Dedifferentiated amniotic fluid mesenchymal stem cell (primary cell): Measurements from ENCODE around the gene STIM2.
"Not testable (repeated sequence)": the region's sequence is repeated elsewhere in the genome, so short reads cannot be mapped to it uniquely, and the experiment has no call there.

Experiments
- DNase-seq: peaks from one replicate; pipeline ENCODE4 v3.0.0-alpha.2; 2016; ENCODE audit errors: extremely low spot score

STIM2 gene

DNA sequence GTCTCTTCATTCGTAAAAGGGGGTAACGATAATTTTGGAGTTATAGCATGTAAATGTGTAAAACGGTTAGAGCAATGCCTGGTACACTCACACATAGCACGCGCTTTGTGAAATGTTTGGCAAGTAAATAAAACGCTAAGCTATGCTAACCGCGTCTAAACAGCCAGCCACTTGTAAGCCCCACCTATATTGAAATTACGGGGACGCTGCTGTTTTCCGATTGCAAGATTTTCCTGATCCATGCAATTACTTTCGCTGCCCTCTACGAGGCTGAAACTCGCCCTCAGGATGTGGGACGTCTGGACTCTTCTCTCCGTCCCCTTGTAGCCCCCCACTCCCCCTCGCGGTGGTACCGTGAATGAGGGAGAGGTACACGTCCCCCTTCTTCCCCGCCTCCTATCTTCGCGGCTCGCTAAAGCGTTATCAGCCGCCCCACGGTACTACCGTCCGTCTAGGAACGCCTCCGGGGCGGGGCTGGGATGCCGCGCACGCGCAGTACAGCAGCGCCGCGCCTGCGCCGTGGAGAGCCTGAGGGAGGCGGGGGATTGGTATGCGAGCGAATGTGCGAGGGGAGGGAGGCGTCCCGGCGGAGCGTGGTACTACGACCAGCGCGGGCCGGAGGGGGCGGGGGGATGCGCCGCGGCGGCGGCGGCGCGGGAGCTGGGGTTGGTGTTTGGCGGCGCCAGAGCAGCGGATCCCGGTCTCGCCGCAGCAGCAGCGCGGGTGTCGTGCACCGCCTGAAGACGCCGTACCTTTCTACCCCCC is at the start of gene STIM2:
Gene STIM2 (plus strand): TSS at position 685 of the 765 bp plus-strand sequence.
- DNase-seq, result peak; percentile 95

DNA sequence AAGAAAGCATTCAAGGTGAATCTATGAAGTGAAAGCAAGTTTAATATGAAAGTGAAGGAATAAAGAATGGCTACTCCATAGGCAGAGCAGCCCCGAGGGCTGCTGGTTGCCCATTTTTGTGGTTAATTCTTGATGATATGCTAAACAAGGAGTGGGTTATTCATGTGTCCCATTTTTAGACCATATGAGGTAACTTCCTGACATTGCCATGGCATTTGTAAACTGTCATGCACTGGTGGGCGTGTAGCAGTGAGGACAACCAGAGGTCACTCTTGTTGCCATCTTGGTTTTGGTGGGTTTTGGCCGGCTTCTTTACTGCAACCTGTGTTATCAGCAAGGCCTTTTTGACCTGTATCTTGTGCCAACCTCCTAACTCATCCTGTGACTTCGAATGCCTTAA is 49.1 kb upstream of the STIM2 start:
- not testable (repeated sequence) for DNase-seq

DNA sequence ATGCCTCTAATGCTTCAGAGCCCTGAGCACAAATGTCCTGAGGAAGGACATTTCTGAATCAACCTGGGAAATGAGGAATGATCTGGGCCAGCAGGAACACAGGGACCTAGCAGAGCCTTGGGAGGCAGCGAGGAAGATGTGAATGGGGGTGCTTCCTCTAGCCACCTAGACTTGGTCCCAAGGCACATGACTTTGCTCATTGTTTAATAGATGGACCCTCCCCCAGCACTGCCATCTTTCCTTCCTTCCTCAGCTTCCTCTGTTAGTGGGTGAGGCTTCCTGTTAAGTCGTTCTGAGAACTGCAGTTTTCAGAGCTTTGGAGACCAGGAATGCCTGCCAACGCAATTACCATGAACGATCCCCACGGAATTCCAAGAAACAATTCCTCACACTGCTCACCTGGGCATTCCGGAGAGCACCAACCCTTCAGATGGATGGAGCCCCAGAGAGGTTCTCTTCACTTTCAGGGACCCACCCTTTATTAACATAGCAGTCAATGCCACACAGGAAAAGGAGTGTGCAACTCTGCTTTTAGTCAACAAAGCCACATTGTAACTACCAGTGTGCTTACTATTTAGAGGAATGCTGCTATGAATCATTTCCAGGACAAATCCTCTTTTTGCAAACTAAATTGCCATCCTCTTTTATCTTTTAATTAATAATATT is 48.5 kb upstream of the STIM2 start:
- no peak for DNase-seq

DNA sequence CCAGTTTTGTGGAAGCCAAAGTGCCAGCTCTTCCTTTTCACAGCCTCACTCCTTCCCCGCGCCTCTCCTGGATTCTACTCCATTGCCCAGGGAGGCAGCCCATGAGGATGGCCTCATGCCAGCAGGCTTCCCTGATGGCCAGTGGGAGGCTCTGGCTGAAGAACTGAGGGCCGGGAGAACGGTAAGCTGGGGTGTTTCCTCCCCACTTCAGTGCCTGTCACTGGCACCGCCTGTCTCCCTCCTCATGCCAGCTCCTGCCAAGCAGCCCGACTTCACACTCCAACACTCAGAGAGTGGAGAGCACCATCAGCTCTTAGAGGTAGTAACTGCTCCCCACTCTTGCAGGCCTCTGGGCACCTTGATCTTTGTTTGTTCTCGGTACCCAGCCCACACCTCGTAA is 46.9 kb upstream of the STIM2 start:
- DNase-seq, result no peak

DNA sequence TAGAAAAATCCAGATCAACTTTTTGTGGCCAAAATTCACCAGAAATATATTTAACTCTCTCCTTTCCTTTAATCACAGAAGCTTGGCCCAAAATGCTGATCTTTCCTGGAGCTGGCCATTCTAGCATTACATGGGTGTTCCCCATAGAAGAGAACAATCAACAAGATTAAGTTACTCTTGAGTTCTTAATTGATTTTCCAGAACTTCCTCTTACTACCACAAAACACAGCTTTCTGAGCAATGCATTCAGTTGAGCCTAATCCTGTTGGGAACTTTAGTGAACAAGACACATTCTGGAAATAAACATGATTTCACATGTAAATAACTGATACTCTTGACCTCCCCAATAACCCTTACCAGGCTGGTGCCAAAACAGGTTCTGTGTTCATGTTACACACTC is 45.4 kb upstream of the STIM2 start:
- DNase-seq, result no peak

DNA sequence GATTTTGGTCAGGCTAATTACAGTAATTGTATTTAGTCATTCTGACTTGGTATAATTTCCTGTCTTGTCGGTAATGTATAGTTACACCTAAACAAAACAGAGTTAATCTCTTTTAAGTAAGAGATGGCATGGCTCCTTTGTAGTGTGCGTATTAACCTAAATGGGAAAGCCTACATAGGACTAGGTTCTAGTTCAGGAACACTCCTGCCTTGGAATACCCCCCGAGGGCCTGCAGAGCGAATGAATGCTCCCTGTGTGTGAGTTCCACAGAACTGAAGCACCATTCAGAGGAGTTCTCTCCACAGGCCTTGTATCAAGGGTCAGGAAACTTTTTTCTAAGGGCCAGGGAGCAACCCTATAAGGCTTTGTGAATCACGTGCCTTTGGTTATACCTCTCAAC is 44.9 kb upstream of the STIM2 start:
- no peak for DNase-seq

DNA sequence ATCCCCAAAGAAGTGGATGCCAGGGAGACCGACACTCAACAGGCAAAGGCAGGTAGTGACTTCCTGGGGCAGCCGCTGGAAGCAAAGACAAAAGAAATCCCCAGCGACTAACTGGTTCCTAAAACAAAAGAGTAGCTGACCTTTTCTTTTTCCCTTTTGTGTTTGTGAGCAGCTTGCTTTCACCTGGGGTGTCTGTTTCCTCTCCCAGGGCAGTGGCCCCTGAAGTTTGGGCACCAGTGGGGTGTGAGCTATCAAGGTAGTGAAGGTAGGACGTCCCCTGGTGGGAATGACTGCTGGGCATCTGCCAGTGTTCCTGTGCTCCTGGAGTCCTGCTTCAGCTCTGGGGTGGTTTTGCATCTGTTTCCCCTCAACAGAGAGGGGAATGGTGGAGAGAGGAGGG is 41.6 kb upstream of the STIM2 start:
- no peak for DNase-seq

DNA sequence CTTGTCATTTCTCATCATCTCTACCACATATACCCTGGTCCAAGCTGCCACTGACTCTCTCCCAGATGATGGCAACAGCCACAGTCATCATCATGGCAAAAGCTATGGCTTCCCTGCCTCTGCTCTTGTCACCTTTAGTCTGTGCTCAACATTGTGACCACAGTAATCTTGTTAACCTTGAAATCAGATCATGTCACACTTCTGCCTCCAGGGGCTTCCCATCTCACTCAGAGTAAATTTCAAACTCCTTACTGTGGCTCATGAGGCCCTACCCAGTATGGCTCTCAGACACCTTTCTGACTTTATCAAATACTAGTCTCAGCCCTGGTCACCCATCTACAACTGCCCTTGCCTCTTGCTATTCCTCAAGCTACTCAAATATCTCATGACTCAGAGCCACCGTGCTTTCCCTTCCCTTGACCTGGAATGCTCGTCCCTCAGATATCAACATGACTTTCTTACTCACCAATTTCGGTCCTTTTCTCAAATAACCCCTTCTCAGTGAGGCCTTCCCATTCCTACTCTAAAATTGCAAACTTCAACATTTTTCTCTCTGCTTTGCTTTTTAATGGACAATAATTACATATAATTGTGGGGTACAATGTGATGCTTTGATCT is 41.1 kb upstream of the STIM2 start:
- no peak for DNase-seq

DNA sequence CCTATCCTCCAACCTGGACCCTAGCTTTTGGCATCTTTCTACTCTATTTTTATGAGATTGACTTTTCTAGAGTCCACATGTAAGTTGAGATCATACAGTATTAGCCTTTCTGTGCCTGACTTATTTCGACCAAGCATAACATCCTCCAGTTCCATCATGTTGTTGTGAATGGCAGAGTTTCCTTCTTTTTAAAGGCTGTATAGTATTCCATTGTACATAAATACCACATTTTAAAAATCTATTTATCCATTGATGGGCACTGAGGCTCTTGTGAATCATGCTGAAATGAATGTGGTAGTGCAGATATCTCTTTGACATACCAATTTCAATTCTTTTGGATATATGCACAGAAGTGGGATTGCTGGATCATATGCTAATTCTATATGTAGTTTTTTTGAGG is 40.3 kb upstream of the STIM2 start:
- no peak for DNase-seq

DNA sequence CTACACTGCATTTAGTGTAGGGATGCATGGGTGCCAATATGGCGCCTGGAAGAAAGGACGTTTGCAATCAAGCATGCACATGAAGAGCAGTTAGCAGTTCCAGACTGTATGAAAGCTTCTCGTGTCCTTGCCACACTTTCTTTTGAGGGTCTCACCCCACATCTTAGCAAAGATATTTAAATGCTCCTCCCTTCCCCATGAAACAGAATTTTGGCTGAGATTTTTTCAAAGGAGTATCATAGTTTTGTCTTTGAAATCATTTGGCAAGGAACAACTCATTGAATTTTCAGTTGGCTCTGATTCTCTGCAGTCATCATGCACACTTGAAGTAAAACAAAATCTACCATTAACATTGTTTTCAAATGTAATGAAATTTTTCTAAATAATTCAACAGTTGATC is 39.6 kb upstream of the STIM2 start:
- DNase-seq, result no peak

DNA sequence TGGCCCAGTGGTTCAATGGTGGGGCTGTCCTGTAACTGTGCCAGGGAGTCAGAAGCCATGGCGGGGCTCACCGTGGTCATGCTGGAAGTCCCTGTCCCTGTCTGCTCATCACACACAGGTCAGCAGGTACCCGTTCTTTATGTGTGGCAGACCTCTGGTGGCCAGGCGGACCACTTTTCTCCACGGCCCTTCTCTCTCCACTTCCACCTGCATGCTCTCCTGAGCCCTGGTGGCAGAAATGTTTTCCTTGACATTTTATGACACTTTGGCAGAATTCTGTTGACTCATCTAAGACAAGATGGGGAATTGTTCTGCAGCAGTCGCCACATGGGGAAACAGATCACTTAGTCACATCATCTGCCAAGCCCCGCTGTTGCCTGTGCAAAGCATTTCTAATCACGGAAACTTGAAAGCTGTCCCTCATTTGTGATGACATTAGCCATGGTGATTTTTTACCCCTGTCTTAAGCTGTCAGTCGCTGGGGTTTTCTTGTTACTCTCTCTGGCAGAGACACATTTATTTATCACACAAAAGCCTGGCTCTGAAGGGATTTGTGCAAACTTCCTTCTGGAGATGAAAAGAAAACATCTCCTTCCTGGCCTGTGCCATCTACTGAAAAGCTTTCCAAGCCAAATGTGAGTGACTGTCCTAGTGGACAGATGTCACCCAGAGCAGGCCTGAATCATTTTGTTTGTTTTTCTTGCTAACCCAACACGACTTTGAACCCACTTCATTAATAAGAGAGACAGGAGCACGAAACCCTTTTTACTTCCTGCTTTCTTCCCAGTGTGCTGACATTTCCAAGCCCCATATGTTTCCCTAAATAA is 38.8 kb upstream of the STIM2 start:
- DNase-seq, result no peak

DNA sequence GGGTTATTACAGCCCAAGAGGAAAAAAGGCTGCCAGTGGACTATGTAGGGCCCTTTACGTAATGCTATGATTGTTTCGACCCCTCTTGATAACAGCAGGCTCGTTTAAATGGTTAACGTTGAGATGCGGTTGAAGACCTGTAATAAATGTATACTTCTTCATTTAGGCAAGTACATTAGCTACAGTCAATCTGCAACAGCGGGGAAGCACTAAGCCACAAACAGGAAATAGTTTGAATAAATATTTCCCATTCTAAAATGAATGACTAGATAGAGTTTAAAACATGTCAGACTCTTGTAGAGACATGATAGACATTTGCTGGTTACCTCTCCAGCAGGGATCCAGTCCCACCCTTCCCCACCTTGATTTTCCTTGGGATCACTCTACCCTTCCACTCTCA is 38.1 kb upstream of the STIM2 start:
- no peak for DNase-seq

DNA sequence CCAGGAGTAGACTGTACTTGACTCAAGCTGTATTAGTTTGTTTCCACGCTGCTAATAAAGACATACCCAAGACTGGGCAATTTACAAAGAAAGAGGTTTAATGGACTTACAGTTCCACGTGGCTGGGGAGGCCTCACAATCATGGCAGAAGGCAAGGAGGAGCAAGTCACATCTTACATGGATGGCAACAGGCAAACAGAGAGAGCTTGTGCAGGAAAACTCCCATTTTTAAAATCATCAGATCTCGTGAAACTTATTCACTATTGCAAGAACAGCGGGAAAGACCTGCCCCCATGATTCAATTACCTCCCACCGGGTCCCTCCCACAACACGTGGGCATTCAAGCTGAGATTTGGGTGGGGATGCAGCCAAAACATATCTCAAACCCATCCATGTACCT is 37.7 kb upstream of the STIM2 start:
- not testable (repeated sequence) for DNase-seq

DNA sequence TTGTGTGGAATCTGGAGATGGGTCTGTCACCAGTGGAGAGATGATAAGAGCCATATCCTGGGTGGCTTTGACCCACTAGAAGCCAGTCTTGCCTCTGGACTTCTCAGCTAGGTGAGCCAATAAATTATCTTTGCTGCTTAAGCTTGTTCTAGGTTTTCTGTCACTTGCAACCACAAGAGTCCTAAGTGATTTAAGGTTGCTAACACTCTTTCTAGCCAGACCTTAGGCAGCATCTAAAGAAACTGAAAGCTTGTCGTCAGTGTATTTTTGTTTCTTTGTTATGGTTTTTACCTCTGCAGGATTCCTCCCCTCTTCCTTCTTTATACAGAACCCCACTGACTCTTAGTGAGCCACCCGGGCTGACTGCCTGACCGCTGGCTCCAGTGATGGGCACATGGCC is 37.1 kb upstream of the STIM2 start:
- no peak for DNase-seq

DNA sequence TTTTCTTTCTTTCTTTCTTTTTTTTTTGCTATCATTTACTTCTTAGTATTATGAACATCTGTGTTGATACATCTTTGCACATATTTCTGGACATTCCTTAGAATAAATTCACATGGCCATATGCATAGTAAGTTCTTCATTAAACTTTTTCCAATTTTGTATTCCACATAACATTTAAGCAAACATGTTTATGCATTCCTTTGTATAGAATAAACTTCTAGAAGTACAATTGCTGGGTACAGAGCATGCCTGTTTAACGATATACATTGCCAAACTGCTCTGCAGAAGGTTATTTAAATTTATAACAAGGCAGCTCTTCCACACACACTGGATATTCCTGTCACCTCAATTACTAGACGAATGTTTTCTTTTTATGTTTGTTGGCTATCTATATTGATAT is 36.0 kb upstream of the STIM2 start:
- no peak for DNase-seq

DNA sequence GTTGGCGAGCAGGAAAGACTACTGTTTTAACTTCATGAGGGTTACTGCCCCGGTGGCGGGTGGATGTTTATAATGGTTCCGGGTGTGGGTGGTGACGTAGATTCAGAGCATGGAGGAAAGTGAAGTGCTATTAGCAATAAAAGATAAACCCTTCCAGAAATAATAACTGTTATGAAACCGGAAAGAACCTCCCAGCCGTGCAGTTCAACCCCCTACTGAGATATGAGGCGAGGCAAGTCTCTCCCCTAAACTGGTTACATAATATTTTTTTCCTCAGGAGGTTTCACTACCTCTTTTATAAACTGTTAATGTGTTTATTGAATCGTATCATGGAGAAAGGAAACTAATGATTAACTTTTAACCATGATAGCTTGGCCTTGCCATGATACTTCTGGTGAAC is 33.9 kb upstream of the STIM2 start:
- DNase-seq, result no peak

DNA sequence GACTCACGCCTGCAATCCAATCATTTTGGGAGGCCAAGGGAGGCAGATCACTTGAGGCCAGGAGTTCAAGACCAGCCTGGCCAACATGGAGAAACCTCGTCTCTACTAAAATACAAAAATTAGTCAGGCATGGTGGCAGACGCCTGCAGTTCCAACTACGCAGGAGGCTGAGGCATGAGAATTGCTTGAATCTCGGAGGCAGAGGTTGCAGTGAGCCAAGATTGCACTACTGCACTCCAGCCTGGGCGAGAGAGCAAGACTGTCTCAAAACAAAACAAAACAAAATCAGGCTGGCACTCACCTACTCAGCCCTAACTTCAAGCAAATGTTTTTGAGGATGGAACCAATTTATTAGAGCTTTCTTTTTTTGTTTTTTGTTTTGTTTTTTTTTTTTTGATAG is 33.3 kb upstream of the STIM2 start:
- not testable (repeated sequence) for DNase-seq

DNA sequence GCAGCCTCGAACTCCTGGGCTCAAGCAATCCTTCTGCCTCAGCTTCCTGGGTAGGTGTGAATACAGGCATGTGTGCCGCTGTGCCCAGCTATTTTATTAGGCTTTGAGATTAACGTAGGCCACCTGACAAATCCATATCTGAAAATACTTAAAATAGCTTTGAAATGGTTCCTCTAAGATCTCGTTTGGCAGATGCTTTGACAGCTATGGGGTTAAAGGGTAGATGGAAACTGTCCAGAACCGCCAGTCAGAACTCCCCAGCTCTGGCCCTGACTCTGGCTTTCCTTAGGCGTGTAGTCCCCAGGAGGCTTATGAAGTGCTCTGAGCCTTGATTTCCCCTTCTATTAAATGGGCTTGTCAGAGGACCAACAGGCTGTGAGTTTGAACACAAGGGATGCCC is 32.8 kb upstream of the STIM2 start:
- no peak for DNase-seq

DNA sequence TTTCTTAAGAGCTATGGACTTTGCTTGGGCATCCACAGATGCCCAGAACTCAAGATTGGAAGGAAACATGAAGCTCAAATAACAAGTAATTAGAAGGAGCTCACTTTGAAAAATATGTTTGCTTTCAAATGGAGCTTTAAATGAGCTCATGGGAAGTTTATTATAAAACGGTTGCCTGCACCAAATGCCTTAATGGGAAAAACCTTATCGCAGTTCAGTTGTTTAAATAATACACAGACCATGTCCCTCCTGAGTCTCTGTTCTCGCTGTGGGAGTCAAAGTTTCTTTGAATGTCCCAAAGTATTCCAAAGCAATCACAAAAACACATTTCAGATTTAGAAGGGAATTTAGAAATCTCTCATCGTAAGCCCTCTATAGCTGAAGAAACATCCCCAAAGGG is 31.6 kb upstream of the STIM2 start:
- DNase-seq, result no peak

DNA sequence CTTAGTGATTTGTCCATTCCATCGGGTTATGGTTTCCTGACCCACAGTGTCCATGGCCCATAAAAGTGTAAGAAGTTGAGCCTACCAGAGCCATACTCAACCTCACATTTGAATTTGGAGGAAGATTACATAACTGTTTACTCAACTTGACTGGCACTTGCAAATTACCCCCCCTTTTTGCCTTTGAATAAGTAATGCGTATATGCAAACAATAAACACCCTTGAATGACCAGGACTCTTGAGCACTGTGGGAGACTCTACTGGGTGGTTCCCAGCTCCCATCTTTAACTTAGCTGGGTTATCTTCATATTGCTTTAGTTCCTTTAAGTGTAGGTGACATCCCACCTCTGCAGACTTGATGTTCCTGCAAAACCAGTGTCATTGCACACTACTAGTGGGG is 30.6 kb upstream of the STIM2 start:
- DNase-seq, result no peak

DNA sequence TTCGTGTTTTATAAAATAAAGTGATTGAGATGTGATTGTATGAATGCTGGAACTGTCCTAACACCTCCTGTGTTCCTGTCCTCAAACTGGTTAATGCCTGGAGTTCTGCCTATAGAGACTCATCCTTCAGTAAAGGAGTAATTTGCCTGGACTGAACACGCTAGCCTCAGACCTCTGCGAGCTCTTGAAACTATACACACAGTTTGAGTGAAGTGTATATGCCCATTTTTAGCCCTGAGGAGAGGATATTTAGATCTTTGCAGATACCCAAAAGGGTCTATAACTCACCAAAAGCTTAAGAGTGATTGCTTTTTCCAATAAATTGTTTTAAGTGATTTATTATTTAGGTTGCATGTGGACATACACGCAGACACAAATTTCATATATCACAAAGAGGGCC is 29.9 kb upstream of the STIM2 start:
- no peak for DNase-seq

DNA sequence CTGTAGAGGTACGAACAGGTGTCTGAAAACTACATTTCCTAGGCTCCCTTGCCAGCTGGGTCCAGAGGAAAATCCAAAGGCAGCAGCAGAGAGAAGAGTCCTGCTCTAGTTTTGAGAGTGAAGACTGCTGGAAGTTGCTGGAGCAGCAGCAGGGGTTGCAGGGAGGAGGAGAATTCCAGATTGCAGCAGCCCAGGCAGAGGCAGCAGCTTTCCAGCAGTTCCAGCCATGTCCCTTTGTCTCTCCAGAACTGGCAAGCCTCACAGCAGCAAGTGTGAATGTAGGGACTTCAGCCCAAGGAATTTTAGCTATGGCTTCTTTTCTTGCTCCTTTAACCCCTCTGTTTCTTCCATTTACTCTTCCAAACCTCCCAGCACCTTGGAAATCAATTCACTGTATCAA is 24.1 kb upstream of the STIM2 start:
- DNase-seq, result no peak
